ENCODE results near the gene MGAT5B.

Gene MGAT5B

DNA sequence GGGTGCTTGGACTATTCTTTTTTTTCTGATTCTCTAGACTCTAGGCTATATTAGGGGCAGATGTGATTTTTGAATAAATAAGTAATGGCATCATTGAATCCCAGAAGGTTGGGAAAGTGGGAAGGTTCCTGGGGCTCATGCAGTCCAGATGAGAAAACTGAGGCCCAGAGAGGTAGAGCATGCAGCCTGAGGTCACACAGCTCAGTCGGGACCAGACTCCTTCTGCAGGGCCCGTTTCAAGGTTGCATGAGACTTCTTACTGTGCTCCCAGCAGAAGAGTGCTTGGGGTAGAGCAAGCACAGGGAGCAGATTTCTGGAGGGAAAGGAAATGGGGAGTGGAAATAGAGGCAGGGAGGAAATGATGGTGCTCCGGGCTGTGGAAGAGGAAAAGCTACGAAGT, 59.8 kb downstream of the MGAT5B start:
- DNase-seq (ENCODE audit: low spot score): no peak

DNA sequence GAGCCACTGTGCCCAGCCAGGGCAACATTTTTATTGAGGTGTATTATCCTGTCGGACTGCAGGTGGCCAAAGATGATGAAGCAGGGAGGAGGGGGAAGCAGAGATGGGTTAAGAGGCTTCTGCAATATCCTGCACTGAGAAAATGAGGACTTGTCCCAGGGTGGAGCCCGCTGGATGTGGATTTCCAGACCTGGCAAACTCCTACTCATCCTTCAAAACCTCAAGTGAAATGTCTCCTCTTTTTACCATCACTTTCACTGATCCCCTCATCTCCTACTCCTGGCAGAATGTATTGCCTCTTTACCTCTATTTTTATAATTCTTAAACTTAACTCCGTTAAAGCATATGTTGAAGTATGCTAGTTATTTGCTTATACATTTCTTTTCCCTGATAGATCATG, 60.9 kb downstream of the MGAT5B start:
- no peak for DNase-seq (ENCODE audit: low spot score)

GRCh38 chr17:76929601-76930000, 61.4 kb downstream of the MGAT5B start:
- no peak for DNase-seq (ENCODE audit: low spot score)

- no peak for DNase-seq (ENCODE audit: low spot score)
These were observed 61.9 kb downstream of the MGAT5B start for GRCh38 chr17:76930107-76930506.

DNA sequence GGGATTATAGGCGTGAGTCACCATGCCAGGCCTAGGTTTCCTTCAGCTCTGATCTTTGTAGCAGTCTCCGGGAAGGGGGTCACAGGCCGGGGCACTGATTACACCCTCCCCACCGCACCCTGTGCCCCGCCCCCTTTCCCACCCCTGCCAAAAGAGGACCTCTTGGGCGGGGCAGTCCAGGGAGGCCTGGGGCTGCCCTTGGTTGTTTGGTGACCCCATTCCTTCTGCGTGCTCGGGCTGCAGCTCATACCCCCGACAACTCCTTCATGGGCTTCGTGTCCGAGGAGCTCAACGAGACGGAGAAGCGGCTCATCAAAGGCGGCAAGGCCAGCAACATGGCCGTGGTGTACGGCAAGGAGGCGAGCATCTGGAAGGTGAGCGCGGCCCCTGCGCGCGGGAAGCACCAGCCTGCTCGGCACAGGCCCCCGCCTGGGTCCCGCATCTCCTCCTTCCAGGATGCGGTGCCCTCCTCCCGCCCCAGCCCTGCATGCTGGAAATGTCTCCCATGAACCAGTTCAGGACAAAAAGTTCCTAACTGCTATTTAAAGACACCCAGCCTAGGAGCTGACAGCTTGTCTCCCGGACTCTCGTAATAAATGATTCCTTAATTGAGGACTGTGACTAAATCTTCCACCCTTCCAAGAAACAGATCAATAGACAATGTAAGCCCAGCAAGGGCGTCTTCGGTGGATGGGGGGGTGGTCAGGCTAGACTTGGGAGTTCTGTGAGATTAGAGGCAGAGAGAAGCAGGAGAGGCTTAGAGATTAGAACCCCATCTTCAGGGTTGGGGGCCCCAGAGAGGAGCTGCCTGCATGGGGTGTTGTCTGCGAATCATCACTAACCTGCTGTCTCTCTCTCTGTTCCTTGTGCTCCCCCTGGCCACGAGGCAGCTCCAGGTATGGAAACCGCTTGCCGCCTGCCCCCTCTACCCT, 64.5 kb downstream of the MGAT5B start:
- no peak for DNase-seq (ENCODE audit: low spot score)

GRCh38 chr17:76934561-76935320, 66.5 kb downstream of the MGAT5B start:
- no peak for DNase-seq (ENCODE audit: low spot score)

- no peak for DNase-seq (ENCODE audit: low spot score)
These were observed 67.1 kb downstream of the MGAT5B start for GRCh38 chr17:76935331-76935730.

DNA sequence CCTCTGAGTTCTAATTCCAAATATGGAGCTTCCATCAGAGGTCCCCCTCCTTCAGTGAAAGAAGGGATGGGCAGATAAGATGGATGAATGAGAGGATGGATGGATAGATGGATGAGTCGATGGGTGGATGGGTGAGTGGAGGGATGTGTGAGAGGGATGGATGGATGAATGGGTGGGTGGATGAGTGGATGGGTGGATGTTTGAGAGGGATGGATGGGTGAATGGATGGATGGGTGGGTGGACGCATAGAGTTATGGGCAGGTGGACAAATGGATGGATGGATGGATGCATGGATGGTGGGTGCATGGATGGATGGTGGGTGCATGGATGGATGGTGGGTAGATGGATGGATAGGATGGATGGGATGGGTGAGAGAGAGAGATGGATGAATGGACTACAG, 69.0 kb downstream of the MGAT5B start:
- no peak for DNase-seq (ENCODE audit: low spot score)

DNA sequence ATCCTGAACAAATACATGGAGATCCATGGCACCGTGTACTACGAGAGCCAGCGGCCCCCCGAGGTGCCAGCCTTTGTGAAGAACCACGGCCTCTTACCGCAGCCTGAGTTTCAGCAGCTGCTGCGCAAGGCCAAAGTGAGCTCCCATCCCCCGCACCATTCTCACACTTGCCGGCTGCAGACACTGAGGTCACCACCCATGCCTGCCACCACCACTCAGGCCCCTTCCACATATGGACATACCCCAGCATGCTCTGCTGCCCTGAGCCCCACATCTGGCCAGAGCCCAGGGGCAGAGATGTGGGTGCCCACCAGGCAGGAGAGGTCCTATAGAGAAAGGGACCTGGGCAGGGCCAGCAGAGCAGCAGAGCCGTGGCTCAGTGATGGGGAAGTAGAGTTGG, 69.8 kb downstream of the MGAT5B start:
- no peak for DNase-seq (ENCODE audit: low spot score)

- no peak for DNase-seq (ENCODE audit: low spot score)
These were observed 72.1 kb downstream of the MGAT5B start for GRCh38 chr17:76940295-76940694.

- DNase-seq (ENCODE audit: low spot score): no peak
These were observed 72.6 kb downstream of the MGAT5B start for GRCh38 chr17:76940738-76941350.

DNA sequence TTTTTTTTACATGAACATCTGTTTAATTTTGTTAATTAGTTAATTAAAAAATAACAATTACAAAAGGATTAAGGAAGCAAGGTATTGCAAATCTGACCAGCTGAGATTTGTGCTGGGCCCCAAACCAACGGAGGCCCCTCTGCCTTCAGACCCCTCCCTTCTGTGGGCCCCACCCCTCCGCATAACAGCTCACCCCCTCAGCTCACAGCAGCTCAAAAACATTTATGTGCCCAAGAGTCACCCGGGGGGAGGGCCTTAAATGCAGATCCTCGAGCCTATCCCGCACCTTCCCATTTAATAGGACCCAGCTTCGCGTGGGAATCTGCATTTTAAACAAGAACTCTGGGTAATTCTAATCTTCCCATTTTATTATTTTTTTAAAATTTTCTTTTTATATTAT, 75.0 kb downstream of the MGAT5B start:
- DNase-seq (ENCODE audit: low spot score): no peak

GRCh38 chr17:76943781-76944213, 75.6 kb downstream of the MGAT5B start:
- no peak for DNase-seq (ENCODE audit: low spot score)

GRCh38 chr17:76944477-76944876, 76.3 kb downstream of the MGAT5B start:
- DNase-seq (ENCODE audit: low spot score): no peak

GRCh38 chr17:76946111-76946771, 78.0 kb downstream of the MGAT5B start:
- no peak for DNase-seq (ENCODE audit: low spot score)

DNA sequence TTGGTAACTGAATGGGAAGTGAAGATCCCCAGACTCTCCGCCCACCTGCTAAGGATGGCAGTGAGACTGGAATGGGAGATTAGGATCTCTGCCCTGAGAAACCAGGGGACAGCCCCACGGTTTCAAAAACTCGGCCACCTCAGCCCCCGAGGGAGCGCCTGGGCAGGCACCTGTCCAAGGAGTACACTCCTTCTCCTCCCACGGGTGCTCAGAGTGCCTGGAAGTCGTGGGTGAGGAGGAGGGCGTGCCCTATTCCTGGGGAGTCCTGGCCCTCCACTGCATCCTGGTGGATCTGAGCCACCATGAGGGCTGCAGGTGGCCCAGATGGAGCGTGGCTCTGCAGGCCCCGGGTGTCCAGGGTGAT, 78.5 kb downstream of the MGAT5B start:
- no peak for DNase-seq (ENCODE audit: low spot score)

DNA sequence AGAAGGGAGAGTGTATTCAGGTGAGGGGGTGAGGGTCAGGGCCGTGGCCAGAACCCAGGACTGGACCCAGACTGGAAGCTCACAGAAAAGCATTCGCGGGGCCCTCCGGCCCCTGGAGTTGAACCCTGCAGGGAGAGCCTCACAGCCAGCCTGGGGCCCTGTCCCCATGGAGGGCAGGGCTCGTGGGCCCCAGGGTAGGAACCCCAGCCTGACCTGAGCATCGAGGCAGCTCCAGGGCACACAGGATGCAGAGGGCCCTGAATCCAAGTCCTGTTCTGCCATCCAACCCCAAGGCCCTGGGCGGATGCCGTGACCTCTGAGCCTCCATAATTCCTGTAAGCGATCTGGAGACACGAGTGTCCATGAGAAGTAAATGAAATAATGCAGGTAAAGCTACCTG, 79.1 kb downstream of the MGAT5B start:
- no peak for DNase-seq (ENCODE audit: low spot score)

DNA sequence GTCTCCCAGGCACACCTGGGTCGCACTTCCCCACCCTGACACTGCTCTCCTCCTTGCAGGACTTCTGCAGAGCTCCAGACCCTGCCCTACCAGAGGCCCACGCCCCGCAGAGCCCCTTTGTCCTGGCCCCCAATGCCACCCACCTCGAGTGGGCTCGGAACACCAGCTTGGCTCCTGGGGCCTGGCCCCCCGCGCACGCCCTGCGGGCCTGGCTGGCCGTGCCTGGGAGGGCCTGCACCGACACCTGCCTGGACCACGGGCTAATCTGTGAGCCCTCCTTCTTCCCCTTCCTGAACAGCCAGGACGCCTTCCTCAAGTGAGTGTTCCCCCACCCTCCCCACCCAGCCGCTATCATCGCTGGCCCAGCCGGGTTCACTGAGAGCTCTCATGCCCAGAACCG, 79.6 kb downstream of the MGAT5B start:
- DNase-seq (ENCODE audit: low spot score): no peak

DNA sequence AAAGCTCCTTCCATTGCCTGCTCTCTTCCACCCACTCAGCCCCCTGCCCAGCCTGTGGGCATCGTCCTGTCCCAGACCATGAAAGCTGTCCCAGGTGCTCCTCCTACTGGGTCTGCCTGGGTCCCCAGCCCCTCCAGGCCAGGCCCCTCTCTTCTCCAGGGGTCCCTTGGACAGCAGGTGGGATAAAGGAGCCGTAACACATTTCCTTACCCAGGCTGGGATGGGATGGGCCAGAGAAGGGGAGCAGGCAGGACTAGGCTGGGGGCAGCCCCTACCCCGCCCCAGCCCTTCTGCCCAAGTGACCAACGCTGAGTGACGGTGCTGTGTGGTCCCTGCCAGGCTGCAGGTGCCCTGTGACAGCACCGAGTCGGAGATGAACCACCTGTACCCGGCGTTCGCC, 80.1 kb downstream of the MGAT5B start:
- DNase-seq (ENCODE audit: low spot score): no peak

DNA sequence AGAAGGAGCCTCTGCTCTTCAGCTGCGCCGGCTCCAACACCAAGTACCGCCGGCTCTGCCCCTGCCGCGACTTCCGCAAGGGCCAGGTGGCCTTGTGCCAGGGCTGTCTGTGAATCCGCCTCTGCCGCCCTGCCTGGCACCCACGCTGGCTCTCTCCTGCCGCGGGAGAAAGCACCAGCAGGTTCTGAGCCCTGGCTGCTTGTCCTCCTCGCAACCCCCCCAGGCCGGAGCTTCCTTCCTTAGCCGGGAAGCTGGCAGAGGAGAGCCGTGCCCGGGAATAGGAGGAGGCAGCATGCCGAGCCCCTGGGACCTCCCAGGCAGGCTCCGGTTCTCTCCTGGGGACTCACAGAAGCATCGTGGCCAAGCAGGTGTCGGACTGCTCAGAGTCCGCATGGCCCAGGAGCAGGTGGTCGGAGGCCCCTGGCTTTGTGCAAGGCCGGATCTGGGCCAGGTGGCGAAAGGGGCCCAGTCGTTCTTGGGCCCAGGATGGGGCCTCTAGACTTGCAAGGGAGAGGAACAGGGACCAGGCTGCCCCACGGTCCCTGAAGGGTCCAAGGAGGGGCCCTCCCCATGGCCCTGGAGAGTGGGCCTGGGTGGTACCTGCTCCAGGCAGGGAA, 80.6 kb downstream of the MGAT5B start:
- DNase-seq (ENCODE audit: low spot score): no peak

- no peak for DNase-seq (ENCODE audit: low spot score)
These were observed 81.9 kb downstream of the MGAT5B start for GRCh38 chr17:76949913-76950695.

Data from hematopoietic multipotent progenitor cell treated with erythropoietin and hydrocortisone succinate and interleukin-3 and kit ligand, for 17 days (in vitro differentiated cells).